GM04503 (cell line): Measurements from ENCODE around the gene QPRT.
"Not testable (repeated sequence)": the region's sequence is repeated elsewhere in the genome, so short reads cannot be mapped to it uniquely, and the experiment has no call there.

Source experiments
- DNase-seq: peaks from one replicate; pipeline ENCODE4 v3.0.0-alpha.2; 2012; ENCODE audit warnings: low read depth

Gene QPRT

DNA sequence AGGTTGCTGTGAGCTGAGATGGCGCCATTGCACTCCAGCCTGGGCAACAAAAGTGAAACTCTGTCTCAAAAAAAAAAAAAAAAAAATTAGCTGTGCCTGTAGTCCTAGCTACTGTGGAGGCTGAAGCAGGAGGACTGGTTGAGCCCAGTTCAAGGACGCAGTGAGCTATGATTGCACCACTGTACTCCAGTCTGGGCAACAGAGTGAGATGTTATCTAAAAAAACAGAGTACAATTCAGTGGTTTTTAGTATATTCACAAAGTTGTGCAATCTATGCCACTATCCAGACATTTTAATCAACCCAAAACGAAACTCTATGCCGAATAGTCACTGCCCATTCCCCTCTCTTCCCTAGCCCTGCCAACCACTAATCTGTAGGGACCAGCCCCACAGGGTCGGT lies 41.7 kb downstream of the QPRT start:
- no peak for DNase-seq

DNA sequence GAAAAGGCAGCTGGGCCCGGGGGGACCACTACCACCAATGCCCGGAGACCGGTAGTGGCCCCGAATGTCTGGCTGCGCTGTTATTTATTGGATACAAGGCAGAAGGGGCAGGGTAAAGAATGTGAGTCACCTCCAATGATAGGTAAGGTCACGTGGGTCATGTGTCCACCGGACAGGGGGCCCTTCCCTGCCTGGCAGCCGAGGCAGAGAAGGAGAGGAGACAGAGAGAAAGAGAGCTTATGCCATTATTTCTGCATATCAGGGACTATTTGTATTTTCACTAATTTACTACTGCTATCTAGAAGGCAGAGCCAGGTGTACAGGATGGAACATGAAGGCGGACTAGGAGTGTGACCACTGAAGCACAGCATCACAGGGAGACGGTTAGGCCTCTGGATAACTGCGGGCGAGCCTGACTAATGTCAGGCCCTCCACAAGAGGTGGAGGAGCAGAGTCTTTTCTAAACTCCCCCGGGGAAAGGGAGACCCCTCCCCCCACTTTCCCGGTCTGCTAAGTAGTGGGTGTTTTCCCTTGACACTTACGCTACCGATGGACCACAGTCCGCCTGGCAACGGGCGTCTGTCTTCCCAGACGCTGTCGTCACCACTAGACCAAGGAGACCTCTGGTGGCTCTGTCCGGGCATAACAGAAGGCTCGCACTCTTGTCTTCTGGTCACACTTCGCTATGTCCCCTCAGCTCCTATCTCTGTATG lies 42.3 kb downstream of the QPRT start:
- not testable (repeated sequence) for DNase-seq

GRCh38 chr16:29726845-29727377 lies 47.9 kb downstream of the QPRT start:
- no peak for DNase-seq

- no peak for DNase-seq
These were observed 48.5 kb downstream of the QPRT start for GRCh38 chr16:29727452-29727851.

DNA sequence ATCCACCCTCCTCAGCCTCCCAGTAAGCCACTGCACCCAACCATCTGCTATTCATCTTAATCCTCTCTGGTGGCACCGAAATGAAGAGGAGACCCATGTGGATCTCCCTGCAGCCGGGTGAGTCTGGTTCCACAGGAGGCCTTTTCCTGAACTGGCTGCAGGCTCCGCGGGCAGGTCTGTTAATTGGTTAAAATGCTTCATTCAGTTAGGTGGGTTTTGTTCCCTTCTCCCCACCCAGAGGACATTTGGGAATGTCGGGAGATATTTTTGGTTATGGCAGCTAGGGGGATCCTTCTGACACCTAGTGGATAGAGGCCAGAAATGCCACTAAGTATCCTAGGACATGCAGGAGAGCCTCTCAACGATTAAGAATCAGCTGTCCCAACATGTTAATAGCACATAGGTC lies 50.1 kb downstream of the QPRT start:
- DNase-seq, result peak; percentile 9

DNA sequence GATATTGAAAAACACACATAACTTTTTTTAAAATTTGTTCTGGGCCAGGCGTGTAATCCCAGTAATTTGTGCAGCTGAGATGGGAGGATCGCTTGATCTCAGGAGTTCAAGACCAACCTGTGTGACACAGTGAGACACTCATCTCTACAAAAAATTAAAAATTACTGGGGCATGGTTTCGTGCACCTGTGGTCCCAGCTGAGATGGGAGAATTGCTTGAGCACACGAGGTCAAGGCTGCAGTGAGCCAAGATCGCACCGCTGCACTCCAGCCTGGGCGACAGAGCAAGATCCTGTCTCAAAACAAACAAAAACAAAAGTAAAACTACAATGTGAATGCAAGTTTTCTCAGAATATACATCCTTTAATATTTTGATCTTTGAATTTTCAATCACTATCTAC lies 51.7 kb downstream of the QPRT start:
- DNase-seq, result no peak

DNA sequence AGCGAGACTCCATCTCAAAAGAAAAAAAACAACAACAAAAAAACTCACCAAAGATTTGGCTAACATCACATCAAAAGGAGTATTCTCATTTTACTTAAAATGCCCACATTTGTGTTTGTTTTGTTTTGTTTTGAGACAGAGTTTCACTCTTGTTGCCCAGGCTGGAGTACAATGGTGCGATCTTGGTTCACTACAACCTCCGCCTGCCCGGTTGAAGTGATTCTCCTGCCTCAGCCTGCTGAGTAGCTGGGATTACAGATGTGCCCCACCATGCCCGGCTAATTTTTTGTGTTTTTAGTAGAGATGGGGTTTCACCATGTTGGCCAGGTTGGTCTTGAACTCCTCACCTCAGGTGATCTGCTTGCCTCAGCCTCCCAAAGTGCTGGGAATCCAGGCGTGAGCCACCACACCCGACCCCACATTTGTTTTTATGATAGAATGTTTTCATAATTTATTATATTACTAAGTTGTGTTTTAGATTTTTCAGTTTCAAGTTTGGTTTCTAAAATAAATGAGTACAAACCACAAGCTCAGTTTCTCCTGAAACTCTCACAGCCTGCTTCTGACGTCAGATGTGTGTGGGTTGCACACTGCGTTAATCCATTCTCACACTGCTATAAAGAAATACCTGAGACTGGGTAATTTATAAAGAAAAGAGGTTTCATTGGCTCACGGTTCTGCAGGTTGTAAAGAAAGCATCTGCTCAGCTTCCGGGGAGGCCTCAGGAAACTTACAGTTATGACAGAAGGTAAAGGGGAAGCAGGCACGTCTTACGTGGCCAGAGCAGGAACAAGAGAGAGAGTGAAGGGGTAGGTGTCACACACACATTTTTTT lies 53.0 kb downstream of the QPRT start:
- not testable (repeated sequence) for DNase-seq

DNA sequence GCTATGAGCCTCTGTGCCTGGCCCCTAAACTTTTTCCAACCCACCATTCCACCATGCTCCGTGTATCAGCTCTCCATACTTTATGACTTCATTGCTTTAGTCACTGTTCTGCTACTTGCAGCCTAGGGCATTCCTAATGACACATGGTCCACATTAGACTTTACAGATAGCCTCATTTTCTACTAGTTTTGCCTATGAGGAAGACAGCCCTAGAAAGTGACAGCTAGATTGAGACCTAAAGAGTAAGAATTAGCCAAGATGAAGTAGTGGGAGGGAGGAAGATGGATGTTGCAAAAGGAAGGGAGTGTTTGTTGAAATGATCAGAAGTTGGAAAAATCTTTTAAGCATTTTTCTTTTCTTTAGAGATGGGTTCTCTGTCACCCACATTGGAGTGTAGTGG lies 55.8 kb downstream of the QPRT start:
- no peak for DNase-seq

DNA sequence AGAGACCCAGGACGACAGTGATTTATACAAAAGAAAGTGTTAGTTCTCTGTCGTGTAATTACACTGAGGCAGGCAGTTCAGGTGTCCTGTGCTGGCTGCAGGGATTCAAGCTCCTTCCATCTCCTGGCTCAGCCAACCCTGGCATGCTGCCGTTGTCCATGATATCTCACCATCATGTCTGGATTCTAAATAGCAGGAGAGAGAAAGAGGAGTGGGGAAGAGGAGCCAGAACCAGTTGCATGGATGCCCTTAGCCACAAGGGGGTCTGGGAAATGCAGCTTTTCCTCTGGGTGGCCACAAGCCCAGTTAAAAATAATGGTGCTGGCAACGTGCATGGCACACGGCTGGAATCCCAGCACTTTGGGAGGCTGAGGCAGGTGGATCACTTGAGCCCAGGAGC lies 57.1 kb downstream of the QPRT start:
- no peak for DNase-seq

- no peak for DNase-seq
These were observed 57.8 kb downstream of the QPRT start for GRCh38 chr16:29736764-29737163.

DNA sequence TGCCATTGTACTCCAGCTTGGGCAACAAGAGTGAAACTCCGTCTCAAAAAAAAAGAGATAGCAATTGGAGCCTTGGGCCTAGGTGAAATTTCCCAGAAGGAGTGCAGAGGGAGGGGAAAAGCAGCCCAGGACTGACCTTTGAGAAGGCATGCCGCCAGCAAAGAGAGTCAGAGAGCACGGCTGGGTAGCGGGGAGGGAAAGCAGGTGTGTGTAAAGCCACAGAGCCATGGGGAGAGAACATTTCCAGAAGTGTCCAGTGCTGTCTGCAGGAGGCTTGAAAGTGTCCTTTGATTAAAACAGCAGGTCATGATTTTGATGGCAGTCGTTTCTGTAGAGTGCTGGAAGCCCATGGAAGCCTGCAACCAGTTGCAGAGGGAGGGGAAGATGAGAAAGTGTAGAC lies 58.7 kb downstream of the QPRT start:
- DNase-seq, result no peak

- DNase-seq, result no peak
These were observed 59.5 kb downstream of the QPRT start for GRCh38 chr16:29738514-29738913.

DNA sequence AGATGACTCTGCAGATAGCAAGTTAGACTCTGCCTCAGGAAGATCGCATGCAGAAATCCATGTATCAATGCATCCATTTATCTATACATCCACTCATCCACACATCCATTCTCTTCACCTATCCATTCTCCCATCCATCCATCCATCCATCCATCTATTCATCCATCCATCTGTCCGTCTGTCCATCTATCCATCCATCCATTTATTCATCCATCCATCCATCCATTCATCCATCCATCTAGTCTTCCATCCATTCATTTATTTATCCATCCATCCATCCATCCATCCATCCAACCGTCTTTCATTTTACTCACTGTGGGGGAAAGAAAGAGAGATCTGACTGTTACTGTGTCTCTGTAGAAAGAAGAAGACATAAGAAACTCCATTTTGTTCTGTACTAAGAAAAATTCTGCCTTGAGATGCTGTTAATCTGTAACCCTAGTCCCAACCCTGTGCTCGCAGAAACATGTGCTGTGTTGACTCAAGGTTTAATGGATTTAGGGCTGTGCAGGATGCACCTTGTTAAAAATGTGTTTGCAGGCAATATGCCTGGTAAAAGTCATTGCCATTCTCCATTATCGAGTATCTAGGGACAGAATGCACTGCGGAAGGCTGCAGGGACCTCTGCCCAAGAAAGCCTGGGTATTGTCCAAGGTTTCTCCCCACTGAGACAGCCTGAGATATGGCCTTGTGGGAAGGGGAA lies 61.1 kb downstream of the QPRT start:
- DNase-seq, result not testable (repeated sequence)

GRCh38 chr16:29740630-29741015 lies 61.6 kb downstream of the QPRT start:
- DNase-seq, result not testable (repeated sequence)

GRCh38 chr16:29742683-29743275 lies 63.8 kb downstream of the QPRT start:
- no peak for DNase-seq

GRCh38 chr16:29743475-29743826 lies 64.5 kb downstream of the QPRT start:
- no peak for DNase-seq

DNA sequence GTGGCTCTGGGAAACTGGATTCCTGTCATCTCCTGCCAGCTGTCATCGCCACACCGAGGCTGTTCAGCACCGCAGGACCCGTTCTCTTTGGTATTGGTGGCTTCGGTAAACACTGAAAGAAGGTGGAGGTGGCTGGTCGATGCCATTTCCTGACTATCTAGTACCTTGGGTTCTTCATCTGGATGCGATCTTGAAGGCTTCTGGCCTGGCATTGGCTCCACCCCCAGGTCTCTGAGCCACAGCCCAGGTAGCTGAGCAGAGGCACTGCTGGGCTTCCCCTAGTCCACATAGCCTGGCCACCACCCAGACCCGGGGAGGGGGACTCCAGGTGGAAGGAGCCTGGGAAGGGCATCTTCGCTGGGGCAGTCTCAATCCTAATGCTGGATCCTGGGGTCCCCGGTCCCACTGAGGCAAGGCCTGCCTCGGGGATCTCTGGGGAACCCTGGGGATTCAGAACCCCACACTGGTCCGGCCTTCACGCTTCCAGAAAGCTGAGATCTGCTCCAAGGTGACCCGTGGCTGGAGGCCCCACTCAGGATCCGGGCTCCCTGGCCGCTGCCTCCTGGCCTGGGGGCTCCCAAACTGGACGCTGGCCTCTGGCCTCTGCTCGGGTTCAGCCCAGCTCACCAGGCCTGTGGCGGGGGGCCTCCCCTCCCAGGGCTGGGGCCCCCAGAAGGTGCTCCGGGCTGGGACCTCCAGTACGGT lies 65.0 kb downstream of the QPRT start:
- DNase-seq, result no peak

DNA sequence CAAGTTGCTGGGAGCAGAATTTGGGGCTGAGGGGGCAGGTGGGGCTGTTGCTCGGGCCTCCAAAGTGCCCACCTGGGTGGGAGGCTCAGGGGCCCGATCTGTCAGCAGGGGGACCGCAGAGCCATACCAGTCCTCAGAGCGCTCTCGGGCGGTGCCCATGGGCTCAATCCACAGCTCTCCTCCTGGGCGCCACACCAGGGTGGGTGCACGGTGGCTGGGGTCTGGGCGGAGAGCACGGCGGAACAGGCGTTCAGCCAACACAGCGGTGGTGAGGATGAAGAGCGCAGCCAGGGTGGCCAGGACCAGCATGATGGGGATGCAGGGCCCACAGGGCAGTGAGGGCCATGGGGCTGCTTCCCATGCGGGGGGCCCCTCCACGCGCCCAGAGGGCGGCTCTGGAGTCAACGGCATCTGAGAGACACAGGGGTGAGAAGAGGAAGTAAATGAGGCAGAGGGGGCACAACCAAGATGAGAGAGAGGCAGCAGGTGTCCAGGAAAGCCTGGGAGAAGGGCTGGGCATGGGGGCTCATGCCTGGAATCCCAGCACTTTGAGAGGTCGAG lies 65.6 kb downstream of the QPRT start:
- DNase-seq, result no peak

DNA sequence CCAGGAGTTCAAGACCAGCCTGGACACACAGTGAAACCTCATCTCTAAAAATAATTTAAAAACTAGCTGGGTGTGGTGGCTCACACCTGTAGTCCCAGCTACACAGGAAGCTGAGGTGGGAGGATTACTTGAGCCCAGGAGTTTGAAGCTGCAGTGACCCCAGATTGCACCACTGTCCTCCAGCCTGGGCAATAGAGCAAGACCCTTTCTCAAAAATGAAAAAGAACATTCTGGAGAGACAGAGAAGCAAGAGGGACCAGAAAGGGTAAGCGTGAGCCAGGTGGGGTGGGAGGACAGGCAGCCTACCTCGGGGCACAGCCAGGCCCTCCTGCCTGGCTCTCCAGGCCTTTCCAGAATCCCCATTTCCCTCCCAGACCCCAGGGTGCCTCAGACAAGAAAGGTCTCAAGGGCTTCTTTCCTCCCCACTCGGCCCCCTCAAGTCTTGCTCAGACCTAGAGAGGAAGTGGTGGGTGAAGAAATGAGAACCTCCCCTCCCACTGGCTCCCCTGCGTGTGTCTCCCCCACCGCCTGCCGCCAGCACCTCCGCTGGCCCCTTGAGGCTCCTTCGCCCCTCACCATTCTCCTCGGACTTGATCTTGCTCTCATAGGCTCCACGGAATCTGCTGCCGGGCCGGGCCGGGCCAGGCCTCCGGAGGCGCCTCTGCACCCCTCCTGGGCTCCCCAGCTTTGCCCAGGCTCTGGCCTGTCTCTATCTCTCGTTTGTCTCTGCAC lies 66.3 kb downstream of the QPRT start:
- DNase-seq, result no peak

DNA sequence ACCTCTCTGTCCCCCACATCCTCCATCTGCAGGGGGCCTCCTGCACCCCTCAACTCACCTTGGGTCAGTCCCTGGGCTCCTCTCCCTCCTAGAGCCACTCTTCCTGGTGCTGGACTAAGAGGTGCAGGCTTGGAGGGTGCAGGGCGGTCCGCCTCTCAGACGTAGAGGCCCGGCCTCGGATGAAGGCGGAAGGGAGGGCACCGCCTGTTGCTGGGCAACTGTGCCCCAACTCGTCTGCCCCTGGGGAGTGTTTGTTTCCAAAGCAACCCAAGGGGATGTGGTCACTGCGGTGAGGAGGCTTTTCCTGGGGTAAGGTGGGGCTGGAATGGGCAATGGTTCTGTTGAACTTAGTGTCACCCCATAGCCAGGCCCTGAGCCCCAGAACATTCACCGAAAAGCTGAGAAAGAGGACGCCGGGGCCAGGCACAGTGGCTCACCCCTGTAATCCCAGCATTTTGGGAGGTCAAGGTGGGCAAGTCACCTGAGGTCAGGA lies 66.9 kb downstream of the QPRT start, which contains the start of gene C16orf54:
Gene C16orf54, minus strand, starts transcription at position 138 of the 493 bp plus-strand sequence. CDS start 1,039 bp downstream, outside the sequence.
- no peak for DNase-seq
